Measurements from ENCODE around the gene WWC2.

DNA sequence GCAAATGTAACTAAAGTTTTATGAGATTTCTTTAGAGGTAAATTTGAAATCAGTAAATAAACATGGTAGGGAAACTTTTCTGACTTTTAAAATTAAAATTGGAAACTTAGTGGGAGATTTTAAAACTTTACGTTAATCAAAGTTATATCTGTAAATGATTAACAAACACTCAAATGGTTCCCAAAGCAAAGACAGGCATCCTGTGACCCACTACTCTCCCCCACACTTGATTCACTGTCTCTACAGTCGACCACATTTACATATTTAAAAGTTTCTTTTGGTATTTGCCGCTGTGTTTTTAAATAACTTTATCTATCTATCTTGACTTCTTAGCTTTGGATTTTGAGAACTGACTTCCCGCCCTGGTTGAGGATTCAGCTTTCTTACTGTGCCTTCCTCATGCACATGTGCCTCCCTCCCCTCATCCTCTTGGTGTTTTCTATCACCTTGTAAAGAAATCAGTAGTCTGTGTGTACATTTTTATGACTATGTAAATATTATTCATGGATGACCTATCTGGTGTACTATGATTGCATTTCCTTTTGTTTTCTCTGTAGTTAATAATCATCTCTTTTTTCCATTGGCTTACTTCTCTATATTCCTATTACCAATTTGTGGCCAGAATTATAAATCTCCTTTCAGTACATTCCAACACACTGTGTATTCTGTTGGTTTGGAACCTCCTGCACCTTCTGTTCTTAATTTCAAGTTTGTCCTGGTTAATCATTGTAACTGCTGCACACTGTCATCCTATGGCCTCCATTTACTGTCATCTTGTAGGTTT is 72.6 kb downstream of the WWC2 start:
- no peak for TF ChIP-seq CTCF (IDR thresholded peaks at IDR 0.05)
- TF ChIP-seq POLR2AphosphoS5 (IDR thresholded peaks at IDR 0.05) = no peak
- TF ChIP-seq EP300 (IDR thresholded peaks at IDR 0.05) = no peak
- TF ChIP-seq POLR2A (IDR thresholded peaks at IDR 0.05) = no peak
